Peyer's patch (tissue), 4 donors: ENCODE results near the gene SREBF2.

Experiments
- CTCF ChIP-seq, 6 experiments: fragments of 450-650 bp in 4 of 6; fragments of 200-600 bp in 2 of 6; sonication (generic) in 1 of 6; IDR thresholded peaks; one replicate each; pipeline ENCODE4 v1.5.1; 2017 to 2019; ENCODE audit warnings: antibody characterized with exemption in 6 of 6, mild to moderate bottlenecking in 3 of 6, moderate library complexity in 1 of 6
- POLR2A ChIP-seq, 2 donors: fragments of 450-650 bp; IDR thresholded peaks; one replicate each; pipeline ENCODE4 v1.5.1; 2017; ENCODE audit warnings: antibody characterized with exemption in 2 of 2, mild to moderate bottlenecking in 2 of 2, moderate library complexity in 2 of 2

- TF ChIP-seq CTCF (IDR thresholded peaks at IDR 0.05), result no peak
- TF ChIP-seq POLR2A (IDR thresholded peaks at IDR 0.05), result no peak
Observed at GRCh38 chr22:41948142-41948541, 115.2 kb downstream of the SREBF2 start.
